Measurements from ENCODE around the gene KCNQ1OT1.

- TF ChIP-seq POLR2A (IDR thresholded peaks at IDR 0.05; ENCODE audit: extremely low read depth, insufficient read length): no peak
- no peak for TF ChIP-seq CTCF (IDR thresholded peaks at IDR 0.05; ENCODE audit: low read depth, low read length)
- TF ChIP-seq MAX (IDR thresholded peaks at IDR 0.05; ENCODE audit: low read depth, low read length): no peak
- TF ChIP-seq MYC (IDR thresholded peaks at IDR 0.05; ENCODE audit: low read depth, low read length): no peak
Observed at GRCh38 chr11:2663915-2664314, 35.9 kb downstream of the KCNQ1OT1 start.
